ENCODE data around the gene PERM1.

PERM1 gene

GRCh38 chr1:974687-975328 lies 7.1 kb downstream of the PERM1 start:
- TF ChIP-seq GATA2 (IDR thresholded peaks at IDR 0.05; ENCODE audit: low read depth, low read length) (no peak), GATA3 (IDR thresholded peaks at IDR 0.05; ENCODE audit: low read depth, low read length) (no peak)

- TF ChIP-seq GATA3 (IDR thresholded peaks at IDR 0.05; ENCODE audit: low read depth, low read length) (no peak), GATA2 (IDR thresholded peaks at IDR 0.05; ENCODE audit: low read depth, low read length) (no peak)
Measured at GRCh38 chr1:974293-974640, 7.6 kb downstream of the PERM1 start.

- no peak for TF ChIP-seq GATA2 (IDR thresholded peaks at IDR 0.05; ENCODE audit: low read depth, low read length)
- no peak for TF ChIP-seq GATA3 (IDR thresholded peaks at IDR 0.05; ENCODE audit: low read depth, low read length)
Measured at GRCh38 chr1:973459-974292, 8.2 kb downstream of the PERM1 start.

GRCh38 chr1:972726-973458 lies 9.0 kb downstream of the PERM1 start:
- TF ChIP-seq GATA2 (IDR thresholded peaks at IDR 0.05; ENCODE audit: low read depth, low read length) = no peak
- TF ChIP-seq GATA3 (IDR thresholded peaks at IDR 0.05; ENCODE audit: low read depth, low read length) = no peak

GRCh38 chr1:971751-972506 lies 10.0 kb downstream of the PERM1 start:
- TF ChIP-seq GATA2 (IDR thresholded peaks at IDR 0.05; ENCODE audit: low read depth, low read length) (no peak), GATA3 (IDR thresholded peaks at IDR 0.05; ENCODE audit: low read depth, low read length) (no peak)

GRCh38 chr1:970973-971730 lies 10.7 kb downstream of the PERM1 start:
- TF ChIP-seq GATA3 (IDR thresholded peaks at IDR 0.05; ENCODE audit: low read depth, low read length) (no peak), GATA2 (IDR thresholded peaks at IDR 0.05; ENCODE audit: low read depth, low read length) (no peak)

GRCh38 chr1:970242-970972 lies 11.5 kb downstream of the PERM1 start:
- TF ChIP-seq GATA2 (IDR thresholded peaks at IDR 0.05; ENCODE audit: low read depth, low read length) = no peak

- TF ChIP-seq GATA2 (IDR thresholded peaks at IDR 0.05; ENCODE audit: low read depth, low read length) = no peak
- no peak for TF ChIP-seq GATA3 (IDR thresholded peaks at IDR 0.05; ENCODE audit: low read depth, low read length)
Measured at GRCh38 chr1:969260-969855, 12.5 kb downstream of the PERM1 start.

GRCh38 chr1:967466-968343 lies 14.2 kb downstream of the PERM1 start:
- TF ChIP-seq GATA2 (IDR thresholded peaks at IDR 0.05; ENCODE audit: low read depth, low read length) (no peak), GATA3 (IDR thresholded peaks at IDR 0.05; ENCODE audit: low read depth, low read length) (no peak)

GRCh38 chr1:966704-967300 lies 15.1 kb downstream of the PERM1 start:
- TF ChIP-seq GATA3 (IDR thresholded peaks at IDR 0.05; ENCODE audit: low read depth, low read length) = no peak

- TF ChIP-seq GATA2 (IDR thresholded peaks at IDR 0.05; ENCODE audit: low read depth, low read length) (no peak), GATA3 (IDR thresholded peaks at IDR 0.05; ENCODE audit: low read depth, low read length) (no peak)
Measured at GRCh38 chr1:966135-966703, 15.7 kb downstream of the PERM1 start, which contains the start of gene PLEKHN1. Gene PLEKHN1, plus strand, starts transcription at chr1:966482. Its CDS starts 50 bp downstream, at chr1:966532.

Data from SH-SY5Y (cell line).